Vagina (tissue), 2 donors: ENCODE data around the gene RPN2. TPM values are rescaled to one million over a fixed set of nuclear protein-coding genes. Genes with fewer than 3 reads are reported as not detected.

Experiments
- DNase-seq, 2 donors: peaks; one replicate each; pipeline ENCODE4 v3.0.0-alpha.2; 2017; ENCODE audit errors: extremely low spot score in 2 of 2
- H3K27ac ChIP-seq: fragments of 200-600 bp; sonication (generic); one replicate; pipeline ENCODE4 v1.5.1; 2019
- H3K27me3 ChIP-seq: fragments of 200-600 bp; sonication (generic); one replicate; pipeline ENCODE4 v1.5.1; 2019
- H3K36me3 ChIP-seq, 2 donors: fragments of 200-600 bp; sonication (generic); one replicate each; pipeline ENCODE4 v1.5.1; 2017 to 2019
- H3K4me1 ChIP-seq: fragments of 200-600 bp; sonication (generic); one replicate; pipeline ENCODE4 v1.5.1; 2019
- H3K4me3 ChIP-seq, 2 donors: fragments of 200-600 bp; sonication (generic); 1 replicate in 1 of 2; 2 replicates in 1 of 2; pipeline ENCODE4 v1.5.1; 2016 to 2019
- H3K9me3 ChIP-seq: fragments of 200-600 bp; sonication (generic); one replicate; pipeline ENCODE4 v1.5.1; 2019
- CTCF ChIP-seq, 3 experiments: fragments of 450-650 bp in 2 of 3; fragments of 200-600 bp in 1 of 3; sonication (generic) in 1 of 3; IDR thresholded peaks; one replicate each; pipeline ENCODE4 v1.5.1; 2017 to 2019; ENCODE audit warnings: antibody characterized with exemption in 3 of 3, mild to moderate bottlenecking in 2 of 3, moderate library complexity in 2 of 3
- POLR2A ChIP-seq, 2 donors: fragments of 450-650 bp; IDR thresholded peaks; one replicate each; pipeline ENCODE4 v1.6.1; 2017; ENCODE audit warnings: antibody characterized with exemption in 2 of 2, mild to moderate bottlenecking in 2 of 2, moderate library complexity in 2 of 2
- POLR2AphosphoS5 ChIP-seq, 2 donors: sonication (generic); formaldehyde crosslinking; IDR thresholded peaks; one replicate each; pipeline ENCODE4 v1.9.0; 2017; ENCODE audit warnings: antibody characterized with exemption in 2 of 2, mild to moderate bottlenecking in 2 of 2, low read depth in 1 of 2; ENCODE audit not compliant: insufficient read depth in 1 of 2
- intact Hi-C: fragments of 100-400 bp; cut with DNase I; formaldehyde crosslinking; loops from one replicate; pipeline ENCODE4 v1.15.1; 2023
- total RNA-seq: library from RNA; depleted of rRNA; stranded (reverse); fragments of >200 nt; gene quantifications from one replicate; pipeline ENCODE4 v1.2.3, GENCODE V29; 2016

Gene RPN2
- total RNA-seq, 1 donor from 2014 or later = 103 TPM

- Histone ChIP-seq H3K27me3 (no peaks in the 10 kb centered on the region), H3K27ac (no peak overlapping the region), H3K9me3 (no peaks in the 10 kb centered on the region), H3K36me3 (peaks cover 0 to 17% of the 10 kb centered on the region in 2 donors), H3K4me1 (peaks cover 23% of the 10 kb centered on the region), H3K4me3 (no peak overlapping the region)
- DNase-seq = no peak
- TF ChIP-seq CTCF (IDR thresholded peaks at IDR 0.05) = no peak
- no peak for TF ChIP-seq POLR2A (IDR thresholded peaks at IDR 0.05)
- no peak for TF ChIP-seq POLR2AphosphoS5 (IDR thresholded peaks at IDR 0.05; ENCODE audit: insufficient read depth in 1 of 2, low read depth in 1 of 2)
- intact Hi-C loops = no loop called here
These were observed 11.4 kb downstream of the RPN2 start for GRCh38 chr20:37190354-37191112.

GRCh38 chr20:37192137-37192854, 13.2 kb downstream of the RPN2 start:
- no peaks in the 10 kb centered on the region for H3K27me3 ChIP-seq
- H3K4me3 ChIP-seq = no peak overlapping the region
- no peaks in the 10 kb centered on the region for H3K9me3 ChIP-seq
- no peak overlapping the region for H3K27ac ChIP-seq
- peaks cover 23% of the 10 kb centered on the region for H3K4me1 ChIP-seq
- TF ChIP-seq POLR2A (IDR thresholded peaks at IDR 0.05) = no peak
- TF ChIP-seq POLR2AphosphoS5 (IDR thresholded peaks at IDR 0.05; ENCODE audit: insufficient read depth in 1 of 2, low read depth in 1 of 2) = peak in 1 of 2 donors; percentile 55
- TF ChIP-seq CTCF (IDR thresholded peaks at IDR 0.05) = peak; percentile 65 to 85 (median 71)
- no peak for DNase-seq
- H3K36me3 ChIP-seq = peaks cover 0 to 12% of the 10 kb centered on the region in 2 donors
- intact Hi-C loops = no loop called here

GRCh38 chr20:37193226-37193625, 14.1 kb downstream of the RPN2 start:
- Histone ChIP-seq H3K36me3 (peaks cover 0 to 9% of the 10 kb centered on the region in 2 donors), H3K4me3 (no peak overlapping the region), H3K27ac (no peak overlapping the region), H3K4me1 (peaks cover 23% of the 10 kb centered on the region), H3K27me3 (no peaks in the 10 kb centered on the region), H3K9me3 (no peaks in the 10 kb centered on the region)
- intact Hi-C loops = no loop called here
- TF ChIP-seq CTCF (IDR thresholded peaks at IDR 0.05) = no peak
- DNase-seq = no peak

- Histone ChIP-seq H3K4me1 (peaks cover 25% of the 10 kb centered on the region), H3K4me3 (no peak overlapping the region), H3K27ac (no peak overlapping the region), H3K36me3 (peaks cover 0 to 9% of the 10 kb centered on the region in 2 donors), H3K27me3 (no peaks in the 10 kb centered on the region), H3K9me3 (no peaks in the 10 kb centered on the region)
- intact Hi-C loops = no loop called here
- no peak for DNase-seq
- TF ChIP-seq CTCF (IDR thresholded peaks at IDR 0.05) (no peak), POLR2A (IDR thresholded peaks at IDR 0.05) (no peak), POLR2AphosphoS5 (IDR thresholded peaks at IDR 0.05; ENCODE audit: insufficient read depth in 1 of 2, low read depth in 1 of 2) (no peak)
These were observed 14.7 kb downstream of the RPN2 start for GRCh38 chr20:37193821-37194220.
